Measurements from ENCODE around the gene ASCL5. TPM values are rescaled to one million over a fixed set of nuclear protein-coding genes. Genes with fewer than 3 reads are reported as not detected.

ASCL5 gene
- total RNA-seq, 1 experiment from 2014 or later, result not detected

DNA sequence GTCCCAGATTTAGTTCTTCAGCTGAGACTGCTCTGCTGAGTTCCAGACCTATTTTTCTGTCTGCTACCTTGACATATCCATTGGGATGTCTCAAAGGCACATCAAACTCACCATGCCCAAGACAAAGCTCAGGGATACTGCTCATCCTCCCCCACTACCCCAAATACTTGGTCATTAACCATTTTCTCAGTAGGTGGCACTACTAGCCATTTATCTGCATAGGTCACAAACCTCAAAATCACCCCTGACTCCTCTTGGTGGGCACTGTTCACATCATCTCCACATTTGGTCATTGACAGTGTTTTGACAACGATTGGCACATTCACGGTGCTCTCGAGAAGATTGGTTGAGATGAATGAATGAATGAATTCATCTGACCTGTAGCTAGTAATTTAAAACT is 46.8 kb downstream of the ASCL5 start:
- H3K27me3 ChIP-seq (ENCODE audit: control insufficient read depth, insufficient read depth, low read length), result peaks cover 3% of the 10 kb centered on the region
- H3K4me3 ChIP-seq (ENCODE audit: low read depth in 2 of 2, low read length in 2 of 2), result no peak overlapping the region
- DNase-seq (ENCODE audit: low read depth, low spot score) (no peak), ATAC-seq (no peak)
- ChIA-PET POLR2A (no interaction called here), CTCF (no interaction called here)
- in situ Hi-C loops (cut with HindIII; ENCODE audit: low pct_unique_long_range_greater_than_20kb, low sequenced_read_pairs), result no loop called here
- TF ChIP-seq SIN3A (IDR thresholded peaks at IDR 0.05; ENCODE audit: borderline replicate concordance, insufficient read depth, low read depth, low read length), result no peak
- TF ChIP-seq POLR2AphosphoS5 (IDR thresholded peaks at IDR 0.05; ENCODE audit: low read depth, low read length), result no peak
- TF ChIP-seq, protein P1, sequence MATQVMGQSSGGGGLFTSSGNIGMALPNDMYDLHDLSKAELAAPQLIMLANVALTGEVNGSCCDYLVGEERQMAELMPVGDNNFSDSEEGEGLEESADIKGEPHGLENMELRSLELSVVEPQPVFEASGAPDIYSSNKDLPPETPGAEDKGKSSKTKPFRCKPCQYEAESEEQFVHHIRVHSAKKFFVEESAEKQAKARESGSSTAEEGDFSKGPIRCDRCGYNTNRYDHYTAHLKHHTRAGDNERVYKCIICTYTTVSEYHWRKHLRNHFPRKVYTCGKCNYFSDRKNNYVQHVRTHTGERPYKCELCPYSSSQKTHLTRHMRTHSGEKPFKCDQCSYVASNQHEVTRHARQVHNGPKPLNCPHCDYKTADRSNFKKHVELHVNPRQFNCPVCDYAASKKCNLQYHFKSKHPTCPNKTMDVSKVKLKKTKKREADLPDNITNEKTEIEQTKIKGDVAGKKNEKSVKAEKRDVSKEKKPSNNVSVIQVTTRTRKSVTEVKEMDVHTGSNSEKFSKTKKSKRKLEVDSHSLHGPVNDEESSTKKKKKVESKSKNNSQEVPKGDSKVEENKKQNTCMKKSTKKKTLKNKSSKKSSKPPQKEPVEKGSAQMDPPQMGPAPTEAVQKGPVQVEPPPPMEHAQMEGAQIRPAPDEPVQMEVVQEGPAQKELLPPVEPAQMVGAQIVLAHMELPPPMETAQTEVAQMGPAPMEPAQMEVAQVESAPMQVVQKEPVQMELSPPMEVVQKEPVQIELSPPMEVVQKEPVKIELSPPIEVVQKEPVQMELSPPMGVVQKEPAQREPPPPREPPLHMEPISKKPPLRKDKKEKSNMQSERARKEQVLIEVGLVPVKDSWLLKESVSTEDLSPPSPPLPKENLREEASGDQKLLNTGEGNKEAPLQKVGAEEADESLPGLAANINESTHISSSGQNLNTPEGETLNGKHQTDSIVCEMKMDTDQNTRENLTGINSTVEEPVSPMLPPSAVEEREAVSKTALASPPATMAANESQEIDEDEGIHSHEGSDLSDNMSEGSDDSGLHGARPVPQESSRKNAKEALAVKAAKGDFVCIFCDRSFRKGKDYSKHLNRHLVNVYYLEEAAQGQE (IDR thresholded peaks at IDR 0.05; ENCODE audit: insufficient read depth in 1 of 2, low read depth in 2 of 2, low read length in 1 of 2), result no peak
- TF ChIP-seq CTCF (IDR thresholded peaks at IDR 0.05), result no peak
- H3K27ac ChIP-seq (ENCODE audit: low read length), result no peak overlapping the region
- no peaks in the 10 kb centered on the region for H3K4me1 ChIP-seq (ENCODE audit: control insufficient read depth, insufficient read depth, low read length)
- no peaks in the 10 kb centered on the region for H3K36me3 ChIP-seq (ENCODE audit: control insufficient read depth, insufficient read depth, low read length)
- BruUV-seq (replicated peaks), result no TSS peak
- H3K9me3 ChIP-seq (ENCODE audit: control insufficient read depth, insufficient read depth, low read depth, low read length), result no peaks in the 10 kb centered on the region
- intact Hi-C loops (cut with micrococcal nuclease; ENCODE audit: unreplicated experiment), result no loop called here

DNA sequence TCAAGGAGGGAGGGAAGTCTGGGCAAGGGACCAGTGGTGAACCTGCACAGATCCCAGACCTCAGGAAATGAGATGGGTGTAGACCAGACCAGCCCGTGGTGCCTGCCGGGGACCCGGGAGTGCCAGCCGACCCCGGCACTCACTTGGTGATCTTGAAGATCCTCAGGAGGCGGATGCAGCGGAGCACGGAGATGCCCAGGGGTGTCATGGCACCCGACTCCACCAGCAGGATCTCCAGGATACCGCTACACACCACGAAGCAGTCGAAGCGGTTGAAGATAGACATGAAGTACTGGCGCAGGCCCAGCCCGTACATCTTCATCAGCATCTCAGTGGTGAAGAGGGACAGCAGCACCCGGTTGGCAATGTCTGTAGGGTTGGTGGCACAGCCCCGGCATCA is 49.2 kb downstream of the ASCL5 start:
- DNase-seq (ENCODE audit: low read depth, low spot score), result no peak
- in situ Hi-C loops (cut with HindIII; ENCODE audit: low pct_unique_long_range_greater_than_20kb, low sequenced_read_pairs) (no loop called here), intact Hi-C loops (cut with micrococcal nuclease; ENCODE audit: unreplicated experiment) (no loop called here)
- ATAC-seq, result no peak
- CTCF ChIA-PET, result interaction anchor here (0.6 kb wide), 1 partner anchor 174 kb away, joined by 4 read pairs; no protein-coding TSS in a partner anchor
- BruUV-seq (replicated peaks), result no TSS peak
- Histone ChIP-seq H3K36me3 (ENCODE audit: control insufficient read depth, insufficient read depth, low read length) (no peaks in the 10 kb centered on the region), H3K27me3 (ENCODE audit: control insufficient read depth, insufficient read depth, low read length) (no peaks in the 10 kb centered on the region), H3K27ac (ENCODE audit: low read length) (no peak overlapping the region), H3K4me1 (ENCODE audit: control insufficient read depth, insufficient read depth, low read length) (no peaks in the 10 kb centered on the region), H3K9me3 (ENCODE audit: control insufficient read depth, insufficient read depth, low read depth, low read length) (no peaks in the 10 kb centered on the region), H3K4me3 (ENCODE audit: low read depth in 2 of 2, low read length in 2 of 2) (no peak overlapping the region)
- TF ChIP-seq SIN3A (IDR thresholded peaks at IDR 0.05; ENCODE audit: borderline replicate concordance, insufficient read depth, low read depth, low read length) (no peak), TCF7L2 (IDR thresholded peaks at IDR 0.05; ENCODE audit: low read depth, low read length) (no peak), CTCF (IDR thresholded peaks at IDR 0.05) (no peak), POLR2AphosphoS5 (IDR thresholded peaks at IDR 0.05; ENCODE audit: low read depth, low read length) (no peak)
- TF ChIP-seq, protein P1 (IDR thresholded peaks at IDR 0.05; ENCODE audit: insufficient read depth in 1 of 2, low read depth in 2 of 2, low read length in 1 of 2), result no peak
- POLR2A ChIA-PET, result no interaction called here

Measured in Panc1 (cell line).